Trophoblast cell (in vitro differentiated cells and primary cell): ENCODE data around the gene UST.

ENCODE experiments used
- DNase-seq, 2 donors: peaks; one replicate each; pipeline ENCODE4 v3.0.0-alpha.2; 2016
- H2AFZ ChIP-seq: 2 replicates; pipeline ENCODE4 v1.6.1; 2013; ENCODE audit warnings: low read length, moderate library complexity, mild to moderate bottlenecking; ENCODE audit not compliant: insufficient read depth, poor library complexity
- H2AK5ac ChIP-seq: 2 replicates; pipeline ENCODE4 v1.6.1; 2013; ENCODE audit warnings: mild to moderate bottlenecking, low read length
- H2BK120ac ChIP-seq: 2 replicates; pipeline ENCODE4 v1.6.1; 2013; ENCODE audit warnings: low read length, mild to moderate bottlenecking, moderate library complexity; ENCODE audit not compliant: insufficient read depth, poor library complexity
- H2BK12ac ChIP-seq: 2 replicates; pipeline ENCODE4 v1.6.1; 2013; ENCODE audit warnings: mild to moderate bottlenecking, low read length, moderate library complexity
- H2BK5ac ChIP-seq: 2 replicates; pipeline ENCODE4 v1.6.1; 2013; ENCODE audit warnings: low read length, low read depth, moderate library complexity, mild to moderate bottlenecking; ENCODE audit not compliant: poor library complexity
- H3K14ac ChIP-seq: 2 replicates; pipeline ENCODE4 v1.6.1; 2013; ENCODE audit warnings: mild to moderate bottlenecking, low read length
- H3K18ac ChIP-seq: 2 replicates; pipeline ENCODE4 v1.6.1; 2013; ENCODE audit warnings: mild to moderate bottlenecking, low read length
- H3K23ac ChIP-seq: 2 replicates; pipeline ENCODE4 v1.6.1; 2013; ENCODE audit warnings: low read length
- H3K27ac ChIP-seq: 2 replicates; pipeline ENCODE4 v1.5.1; 2013; ENCODE audit warnings: low read depth, mild to moderate bottlenecking, inconsistent platforms, low read length, moderate library complexity
- H3K27me3 ChIP-seq: 2 replicates; pipeline ENCODE4 v1.6.1; 2013; ENCODE audit warnings: inconsistent platforms, mild to moderate bottlenecking, low read length, moderate library complexity; ENCODE audit not compliant: insufficient read depth
- H3K36me3 ChIP-seq, 2 experiments: 1 replicate in 1 of 2; 2 replicates in 1 of 2; pipeline ENCODE4 v1.6.1; 2013; ENCODE audit warnings: low read length in 2 of 2, mild to moderate bottlenecking in 2 of 2, moderate library complexity in 1 of 2; ENCODE audit not compliant: insufficient read depth in 2 of 2, control insufficient read depth in 1 of 2
- H3K4ac ChIP-seq: 2 replicates; pipeline ENCODE4 v1.6.1; 2013; ENCODE audit warnings: low read depth, mild to moderate bottlenecking, low read length, moderate library complexity
- H3K4me1 ChIP-seq, 2 experiments: 1 replicate in 1 of 2; 2 replicates in 1 of 2; pipeline ENCODE4 v1.6.1; 2013; ENCODE audit warnings: low read length in 2 of 2, mild to moderate bottlenecking in 2 of 2, moderate library complexity in 1 of 2; ENCODE audit not compliant: insufficient read depth in 2 of 2, control insufficient read depth in 1 of 2
- H3K4me2 ChIP-seq: 2 replicates; pipeline ENCODE4 v1.6.1; 2013; ENCODE audit warnings: inconsistent platforms, mild to moderate bottlenecking, low read length, moderate library complexity
- H3K4me3 ChIP-seq: 2 replicates; pipeline ENCODE4 v1.5.1; 2013; ENCODE audit warnings: mild to moderate bottlenecking, low read depth, low read length, inconsistent platforms
- H3K79me1 ChIP-seq: one replicate; pipeline ENCODE4 v1.6.1; 2013; ENCODE audit warnings: low read length
- H3K79me2 ChIP-seq: 2 replicates; pipeline ENCODE4 v1.6.1; 2013; ENCODE audit warnings: low read length, mild to moderate bottlenecking; ENCODE audit not compliant: control insufficient read depth, insufficient read depth, poor library complexity
- H3K9ac ChIP-seq: 2 replicates; pipeline ENCODE4 v1.6.1; 2013; ENCODE audit warnings: mild to moderate bottlenecking, low read length
- H3K9me3 ChIP-seq: 2 replicates; pipeline ENCODE4 v1.6.1; 2013; ENCODE audit warnings: low read depth, mild to moderate bottlenecking, control low read depth, inconsistent platforms, low read length; ENCODE audit not compliant: insufficient read depth
- H4K12ac ChIP-seq: 2 replicates; pipeline ENCODE4 v1.6.1; 2013; ENCODE audit warnings: low read depth, mild to moderate bottlenecking, low read length, moderate library complexity
- H4K8ac ChIP-seq: 2 replicates; pipeline ENCODE4 v1.6.1; 2013; ENCODE audit warnings: low read depth, mild to moderate bottlenecking, low read length, moderate library complexity
- H4K91ac ChIP-seq: one replicate; pipeline ENCODE4 v1.6.1; 2013; ENCODE audit warnings: low read depth, mild to moderate bottlenecking, low read length, moderate library complexity
- WGBS: extraction: QIAGEN DNeasy Blood & Tissue Kit; methylation state at CpG from one replicate; pipeline ENCODE4 v1.1.7; 2013; ENCODE audit warnings: missing lambda C conversion rate; ENCODE audit not compliant: insufficient read length, insufficient coverage; ENCODE audit errors: extremely low coverage; 5-methylcytosine and 5-hydroxymethylcytosine counted together

The UST gene

DNA sequence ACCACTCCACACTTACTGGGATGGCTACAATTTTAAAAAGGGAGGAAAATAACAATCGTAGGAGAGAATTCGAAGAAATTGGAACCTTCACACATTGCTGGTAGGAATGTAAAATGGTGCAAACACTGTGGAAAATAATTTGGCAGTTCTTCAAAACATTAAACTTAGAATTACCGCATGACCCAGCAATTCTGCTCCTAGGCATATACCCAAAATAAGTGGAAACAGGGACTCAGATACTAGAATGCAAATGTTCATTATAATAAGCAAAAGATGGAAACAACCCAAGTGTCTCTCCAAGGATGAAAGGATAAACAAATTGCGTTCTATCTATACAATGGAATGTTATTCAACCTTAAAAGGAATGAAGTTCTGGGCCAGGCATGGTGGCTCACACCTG lies 325.2 kb downstream of the UST start:
- no peak overlapping the region for H3K9ac ChIP-seq
- H3K4me3 ChIP-seq = no peak overlapping the region
- H2BK5ac ChIP-seq = no peak overlapping the region
- no peaks in the 10 kb centered on the region for H3K79me1 ChIP-seq
- H3K18ac ChIP-seq = no peak overlapping the region
- no peak overlapping the region for H2AK5ac ChIP-seq
- no peak overlapping the region for H3K27ac ChIP-seq
- no peak overlapping the region for H2BK120ac ChIP-seq
- H3K4ac ChIP-seq = no peak overlapping the region
- no peak overlapping the region for H3K14ac ChIP-seq
- H4K91ac ChIP-seq = no peak overlapping the region
- H3K4me2 ChIP-seq = no peak overlapping the region
- no peak overlapping the region for H3K23ac ChIP-seq
- no peak overlapping the region for H2AFZ ChIP-seq
- WGBS = no CpG with 5 or more reads among the region's 4 CpGs
- H3K27me3 ChIP-seq = no peaks in the 10 kb centered on the region
- no peaks in the 10 kb centered on the region for H3K4me1 ChIP-seq
- no peak overlapping the region for H4K8ac ChIP-seq
- no peaks in the 10 kb centered on the region for H3K79me2 ChIP-seq
- no peak overlapping the region for H4K12ac ChIP-seq
- no peak overlapping the region for H2BK12ac ChIP-seq
- H3K9me3 ChIP-seq = no peaks in the 10 kb centered on the region
- no peak for DNase-seq
- no peaks in the 10 kb centered on the region for H3K36me3 ChIP-seq

DNA sequence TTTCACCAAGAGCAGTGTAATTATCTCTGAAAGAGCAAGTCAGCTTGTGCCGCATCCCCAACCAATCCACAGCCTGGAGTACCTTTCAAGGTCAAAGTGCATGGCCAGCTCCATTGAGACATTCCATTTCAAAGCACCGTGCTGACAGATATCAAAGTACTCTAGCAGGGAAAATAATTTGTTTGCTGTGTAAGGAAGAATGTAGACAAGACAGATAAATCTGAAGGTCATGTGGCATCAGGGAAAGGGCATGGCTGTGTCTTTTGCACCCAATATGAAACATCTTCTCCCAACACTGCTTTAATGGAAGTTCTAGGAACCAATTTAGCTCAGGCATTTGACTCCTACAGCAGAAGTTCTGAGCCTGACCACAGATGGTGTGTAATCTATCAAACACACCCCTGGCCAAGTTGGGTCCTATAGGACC lies 328.0 kb downstream of the UST start:
- Histone ChIP-seq H3K79me2 (no peaks in the 10 kb centered on the region), H3K36me3 (no peaks in the 10 kb centered on the region), H3K9ac (no peak overlapping the region), H3K9me3 (no peaks in the 10 kb centered on the region), H3K4me1 (peaks cover 2 to 5% of the 10 kb centered on the region in 2 experiments), H4K12ac (no peak overlapping the region), H2BK12ac (no peak overlapping the region), H2AFZ (no peak overlapping the region), H3K27ac (no peak overlapping the region), H3K18ac (no peak overlapping the region), H3K27me3 (no peaks in the 10 kb centered on the region), H2AK5ac (no peak overlapping the region), H3K4me2 (no peak overlapping the region), H3K23ac (no peak overlapping the region), H4K91ac (no peak overlapping the region), H3K14ac (no peak overlapping the region), H4K8ac (no peak overlapping the region), H3K4ac (no peak overlapping the region), H3K4me3 (no peak overlapping the region), H2BK120ac (no peak overlapping the region), H2BK5ac (no peak overlapping the region), H3K79me1 (no peaks in the 10 kb centered on the region)
- DNase-seq = no peak
- no CpG with 5 or more reads among the region's 2 CpGs for WGBS

DNA sequence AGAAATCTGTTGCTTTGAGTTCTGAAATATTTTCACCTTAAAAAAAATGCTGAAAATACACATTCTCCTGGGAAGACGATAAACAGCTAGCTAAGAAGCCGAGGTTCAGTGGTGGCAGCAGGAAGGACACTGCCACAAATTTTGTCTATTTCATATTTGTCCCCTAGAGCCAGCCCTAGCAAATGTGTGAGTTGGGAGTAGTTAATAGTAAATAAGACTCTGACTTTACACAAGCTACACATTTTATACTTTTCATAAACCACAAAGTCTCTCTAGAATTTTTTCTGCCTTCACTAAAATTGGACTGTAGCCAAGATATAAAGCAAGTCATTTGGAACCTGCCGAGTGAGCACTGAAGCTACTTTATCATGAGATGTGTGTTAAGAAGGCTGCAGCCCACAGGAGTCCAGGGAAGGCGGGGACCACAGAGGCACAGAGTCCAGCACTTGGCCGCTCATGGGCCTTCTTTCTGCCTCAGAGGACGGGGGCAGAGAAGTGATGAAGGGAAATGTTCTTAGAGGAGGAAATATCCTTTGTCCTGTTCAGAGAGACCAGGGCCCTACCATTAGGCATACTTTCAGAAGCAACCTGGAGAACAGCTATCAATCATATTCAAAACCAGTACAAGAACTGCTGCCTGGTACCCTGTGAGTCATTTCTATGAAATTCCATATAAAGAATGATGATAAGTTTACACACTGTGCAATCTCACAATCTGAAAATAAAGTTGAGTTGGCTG lies 329.0 kb downstream of the UST start:
- peaks cover 3% of the 10 kb centered on the region for H3K79me1 ChIP-seq
- H3K27ac ChIP-seq = no peak overlapping the region
- no peak overlapping the region for H2AFZ ChIP-seq
- no peak overlapping the region for H4K91ac ChIP-seq
- WGBS = no CpG with 5 or more reads among the region's 6 CpGs
- H2BK5ac ChIP-seq = no peak overlapping the region
- H4K8ac ChIP-seq = no peak overlapping the region
- no peak overlapping the region for H3K4ac ChIP-seq
- H3K27me3 ChIP-seq = no peaks in the 10 kb centered on the region
- H2BK120ac ChIP-seq = no peak overlapping the region
- no peak for DNase-seq
- no peak overlapping the region for H3K18ac ChIP-seq
- H3K4me2 ChIP-seq = no peak overlapping the region
- no peak overlapping the region for H3K9ac ChIP-seq
- no peak overlapping the region for H2BK12ac ChIP-seq
- no peak overlapping the region for H3K14ac ChIP-seq
- peaks cover 5 to 12% of the 10 kb centered on the region in 2 experiments for H3K4me1 ChIP-seq
- no peak overlapping the region for H2AK5ac ChIP-seq
- no peak overlapping the region for H3K23ac ChIP-seq
- no peak overlapping the region for H3K4me3 ChIP-seq
- no peaks in the 10 kb centered on the region for H3K36me3 ChIP-seq
- H3K9me3 ChIP-seq = no peaks in the 10 kb centered on the region
- H3K79me2 ChIP-seq = no peaks in the 10 kb centered on the region
- H4K12ac ChIP-seq = no peak overlapping the region

DNA sequence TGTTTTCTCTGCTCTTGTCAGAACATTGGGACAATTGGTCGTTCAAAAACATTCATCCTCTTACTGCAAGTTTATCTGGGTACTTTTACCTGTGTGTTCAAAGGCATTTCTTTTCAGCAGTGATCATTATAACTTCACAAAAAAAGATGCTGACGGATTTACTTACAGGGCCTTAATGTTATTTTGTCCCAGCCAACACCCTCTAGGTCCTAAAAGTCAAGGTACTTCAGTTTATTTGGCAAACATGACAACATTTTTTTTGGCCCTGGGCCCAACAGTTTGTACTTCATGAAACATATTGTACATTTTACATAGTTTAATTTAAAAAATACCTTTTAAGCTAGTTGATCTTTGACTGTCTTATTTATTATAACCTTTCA lies 329.5 kb downstream of the UST start:
- Histone ChIP-seq H3K4me3 (no peak overlapping the region), H3K23ac (no peak overlapping the region), H3K9me3 (no peaks in the 10 kb centered on the region), H3K36me3 (no peaks in the 10 kb centered on the region), H3K4ac (no peak overlapping the region), H3K27me3 (no peaks in the 10 kb centered on the region), H2BK12ac (no peak overlapping the region), H3K4me2 (no peak overlapping the region), H4K8ac (no peak overlapping the region), H2AK5ac (no peak overlapping the region), H3K79me1 (peaks cover 3% of the 10 kb centered on the region), H3K27ac (no peak overlapping the region), H3K4me1 (peaks cover 7 to 13% of the 10 kb centered on the region in 2 experiments), H2AFZ (no peak overlapping the region), H4K12ac (no peak overlapping the region), H3K9ac (no peak overlapping the region), H3K79me2 (no peaks in the 10 kb centered on the region), H4K91ac (no peak overlapping the region), H2BK5ac (no peak overlapping the region), H3K14ac (no peak overlapping the region), H2BK120ac (no peak overlapping the region), H3K18ac (no peak overlapping the region)
- DNase-seq = no peak
- no CpG with 5 or more reads among the region's 2 CpGs for WGBS
